Ishikawa (cell line): ENCODE measurements around the gene EIPR1.

ENCODE experiments used
- CEBPB ChIP-seq: IDR thresholded peaks from 2 replicates; pipeline ENCODE4 v1.6.1; 2012
- CREB1 ChIP-seq: IDR thresholded peaks from 2 replicates; pipeline ENCODE4 v1.6.1; 2012; ENCODE audit warnings: low read depth
- EGR1 ChIP-seq: IDR thresholded peaks from 2 replicates; pipeline ENCODE4 v1.6.1; 2012
- EP300 ChIP-seq: IDR thresholded peaks from 2 replicates; pipeline ENCODE4 v1.6.1; 2012; ENCODE audit warnings: borderline replicate concordance
- FOXM1 ChIP-seq: IDR thresholded peaks from 2 replicates; pipeline ENCODE4 v1.6.1; 2012; ENCODE audit warnings: low read depth, borderline replicate concordance
- MAX ChIP-seq: IDR thresholded peaks from 2 replicates; pipeline ENCODE4 v1.6.1; 2012
- NFIC ChIP-seq: IDR thresholded peaks from 2 replicates; pipeline ENCODE4 v1.6.1; 2012
- RAD21 ChIP-seq: IDR thresholded peaks from 2 replicates; pipeline ENCODE4 v1.6.1; 2012; ENCODE audit warnings: low read depth
- TAF1 ChIP-seq: IDR thresholded peaks from 2 replicates; pipeline ENCODE4 v1.6.1; 2012; ENCODE audit warnings: low read depth, mild to moderate bottlenecking
- TCF12 ChIP-seq: IDR thresholded peaks from 2 replicates; pipeline ENCODE4 v1.6.1; 2012; ENCODE audit warnings: low read depth
- TEAD4 ChIP-seq: IDR thresholded peaks from 2 replicates; pipeline ENCODE4 v1.6.1; 2012
- YY1 ChIP-seq: IDR thresholded peaks from 2 replicates; pipeline ENCODE4 v1.6.1; 2012; ENCODE audit warnings: low read depth
- ZBTB7A ChIP-seq: IDR thresholded peaks from 2 replicates; pipeline ENCODE4 v1.6.1; 2012; ENCODE audit warnings: low read depth
- TF ChIP-seq, protein P1 (sequence below): IDR thresholded peaks from 2 replicates; pipeline ENCODE4 v1.6.1; 2012
- TF ChIP-seq, protein P2 (sequence below): IDR thresholded peaks from 2 replicates; pipeline ENCODE4 v1.6.1; 2012; ENCODE audit warnings: low read depth, mild to moderate bottlenecking

Gene EIPR1

DNA sequence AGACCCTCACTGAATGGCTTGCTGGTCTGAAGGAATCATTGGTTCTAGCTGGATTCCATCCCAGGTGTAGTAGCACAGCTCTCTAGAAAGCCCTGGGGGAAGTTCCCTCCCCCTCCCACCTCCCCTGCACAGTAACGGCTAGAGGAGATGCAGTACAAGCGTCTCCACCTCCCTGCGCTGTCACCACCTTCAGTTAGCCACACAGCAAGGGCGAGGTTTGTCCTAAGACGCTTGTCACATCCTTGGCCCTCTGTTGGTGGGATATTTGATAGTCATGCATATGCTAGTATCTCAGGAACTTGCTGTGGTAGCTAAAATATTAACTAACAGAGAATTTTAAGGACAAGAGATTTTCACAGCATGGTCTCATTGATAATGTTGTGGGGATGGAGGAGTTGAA lies 21.2 kb upstream of the EIPR1 start:
- TF ChIP-seq EGR1 (no peak), FOXM1 (no peak), NFIC (no peak), CREB1 (no peak), ZBTB7A (no peak), CEBPB (no peak), EP300 (no peak), YY1 (no peak)

GRCh38 chr2:3396920-3397559 lies 19.4 kb upstream of the EIPR1 start:
- TF ChIP-seq CREB1: no peak
- no peak for TF ChIP-seq TCF12
- TF ChIP-seq CEBPB: no peak
- TF ChIP-seq, protein P1, sequence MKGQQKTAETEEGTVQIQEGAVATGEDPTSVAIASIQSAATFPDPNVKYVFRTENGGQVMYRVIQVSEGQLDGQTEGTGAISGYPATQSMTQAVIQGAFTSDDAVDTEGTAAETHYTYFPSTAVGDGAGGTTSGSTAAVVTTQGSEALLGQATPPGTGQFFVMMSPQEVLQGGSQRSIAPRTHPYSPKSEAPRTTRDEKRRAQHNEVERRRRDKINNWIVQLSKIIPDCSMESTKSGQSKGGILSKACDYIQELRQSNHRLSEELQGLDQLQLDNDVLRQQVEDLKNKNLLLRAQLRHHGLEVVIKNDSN: no peak
- TF ChIP-seq RAD21: no peak
- no peak for TF ChIP-seq NFIC
- TF ChIP-seq, protein P2, sequence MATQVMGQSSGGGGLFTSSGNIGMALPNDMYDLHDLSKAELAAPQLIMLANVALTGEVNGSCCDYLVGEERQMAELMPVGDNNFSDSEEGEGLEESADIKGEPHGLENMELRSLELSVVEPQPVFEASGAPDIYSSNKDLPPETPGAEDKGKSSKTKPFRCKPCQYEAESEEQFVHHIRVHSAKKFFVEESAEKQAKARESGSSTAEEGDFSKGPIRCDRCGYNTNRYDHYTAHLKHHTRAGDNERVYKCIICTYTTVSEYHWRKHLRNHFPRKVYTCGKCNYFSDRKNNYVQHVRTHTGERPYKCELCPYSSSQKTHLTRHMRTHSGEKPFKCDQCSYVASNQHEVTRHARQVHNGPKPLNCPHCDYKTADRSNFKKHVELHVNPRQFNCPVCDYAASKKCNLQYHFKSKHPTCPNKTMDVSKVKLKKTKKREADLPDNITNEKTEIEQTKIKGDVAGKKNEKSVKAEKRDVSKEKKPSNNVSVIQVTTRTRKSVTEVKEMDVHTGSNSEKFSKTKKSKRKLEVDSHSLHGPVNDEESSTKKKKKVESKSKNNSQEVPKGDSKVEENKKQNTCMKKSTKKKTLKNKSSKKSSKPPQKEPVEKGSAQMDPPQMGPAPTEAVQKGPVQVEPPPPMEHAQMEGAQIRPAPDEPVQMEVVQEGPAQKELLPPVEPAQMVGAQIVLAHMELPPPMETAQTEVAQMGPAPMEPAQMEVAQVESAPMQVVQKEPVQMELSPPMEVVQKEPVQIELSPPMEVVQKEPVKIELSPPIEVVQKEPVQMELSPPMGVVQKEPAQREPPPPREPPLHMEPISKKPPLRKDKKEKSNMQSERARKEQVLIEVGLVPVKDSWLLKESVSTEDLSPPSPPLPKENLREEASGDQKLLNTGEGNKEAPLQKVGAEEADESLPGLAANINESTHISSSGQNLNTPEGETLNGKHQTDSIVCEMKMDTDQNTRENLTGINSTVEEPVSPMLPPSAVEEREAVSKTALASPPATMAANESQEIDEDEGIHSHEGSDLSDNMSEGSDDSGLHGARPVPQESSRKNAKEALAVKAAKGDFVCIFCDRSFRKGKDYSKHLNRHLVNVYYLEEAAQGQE: no peak

- no peak for TF ChIP-seq FOXM1
- TF ChIP-seq EGR1: no peak
- no peak for TF ChIP-seq TCF12
- no peak for TF ChIP-seq YY1
- TF ChIP-seq NFIC: no peak
- no peak for TF ChIP-seq ZBTB7A
- TF ChIP-seq, protein P2: no peak
Measured at GRCh38 chr2:3392216-3392615, 14.6 kb upstream of the EIPR1 start.

DNA sequence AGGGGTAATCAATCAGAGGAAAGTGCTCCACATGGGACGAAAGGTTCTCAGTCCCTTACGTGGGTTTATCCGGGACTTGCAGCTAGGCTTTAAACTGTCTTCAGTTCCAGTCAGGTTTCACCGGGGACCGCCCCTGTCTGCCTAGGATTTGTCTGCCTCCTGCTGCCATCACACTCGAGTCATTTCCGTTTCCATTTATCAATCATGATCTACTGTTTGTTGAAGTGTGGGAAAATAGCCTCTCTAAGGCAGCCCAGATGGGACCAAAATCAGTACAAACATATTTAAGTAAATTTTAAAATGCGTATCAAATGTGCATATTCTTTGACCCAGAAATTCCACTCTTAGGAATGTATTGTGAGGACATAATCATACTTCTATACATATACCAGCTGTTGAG lies 12.4 kb upstream of the EIPR1 start:
- TF ChIP-seq MAX (no peak), TCF12 (no peak), NFIC (no peak), YY1 (no peak), CEBPB (no peak), FOXM1 (no peak), CREB1 (no peak), EGR1 (no peak), EP300 (no peak), TEAD4 (no peak), TAF1 (no peak), RAD21 (no peak), ZBTB7A (no peak)
- TF ChIP-seq, protein P2: no peak
- TF ChIP-seq, protein P1: no peak

DNA sequence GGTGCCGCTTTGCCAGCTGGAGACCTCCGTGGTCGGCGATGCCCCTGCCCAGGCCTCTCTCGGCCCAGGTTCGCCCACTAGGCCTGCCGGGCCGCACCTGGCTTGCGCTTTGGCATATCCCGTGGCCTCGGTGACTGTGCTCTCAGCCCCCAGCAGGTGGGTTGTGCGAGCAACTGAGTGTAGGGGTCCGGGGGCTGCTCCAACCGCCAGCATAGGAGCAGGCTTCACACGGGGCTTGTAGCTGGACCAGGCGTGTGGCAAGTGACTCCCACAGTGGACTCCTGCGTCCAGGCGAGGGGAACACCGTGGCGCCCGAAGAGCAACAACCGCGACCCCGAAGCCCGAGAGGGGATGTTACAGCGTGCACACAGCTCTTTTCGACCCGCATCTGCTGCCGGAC lies 11.6 kb upstream of the EIPR1 start:
- no peak for TF ChIP-seq EGR1
- no peak for TF ChIP-seq NFIC
- TF ChIP-seq, protein P1: no peak
- no peak for TF ChIP-seq RAD21
- no peak for TF ChIP-seq TCF12
- no peak for TF ChIP-seq YY1
- no peak for TF ChIP-seq TEAD4
- no peak for TF ChIP-seq EP300
- no peak for TF ChIP-seq TAF1
- TF ChIP-seq, protein P2: no peak
- no peak for TF ChIP-seq FOXM1
- TF ChIP-seq ZBTB7A: no peak
- no peak for TF ChIP-seq MAX
- no peak for TF ChIP-seq CEBPB
